Endometrial microvascular endothelial cells (primary cell): ENCODE data around the gene GUCY1A2. TPM values are rescaled to one million over a fixed set of nuclear protein-coding genes. Genes with fewer than 3 reads are reported as not detected.
"Not testable (repeated sequence)": the region's sequence is repeated elsewhere in the genome, so short reads cannot be mapped to it uniquely, and the experiment has no call there.

Experiments
- in situ Hi-C: cut with HindIII; loops from 2 replicates; pipeline ENCODE4 v1.10.0; 2017; ENCODE audit warnings: low sequenced_read_pairs, low pct_unique_long_range_greater_than_20kb; ENCODE audit errors: inconsistent ontology term
- total RNA-seq: library from RNA; depleted of rRNA; stranded (reverse); fragments of >200 nt; gene quantifications from one replicate; pipeline ENCODE4 v1.2.3, GENCODE V29; 2015; ENCODE audit errors: inconsistent ontology term

Gene GUCY1A2
- total RNA-seq, 1 donor from 2014 or later, result 0.28 TPM

DNA sequence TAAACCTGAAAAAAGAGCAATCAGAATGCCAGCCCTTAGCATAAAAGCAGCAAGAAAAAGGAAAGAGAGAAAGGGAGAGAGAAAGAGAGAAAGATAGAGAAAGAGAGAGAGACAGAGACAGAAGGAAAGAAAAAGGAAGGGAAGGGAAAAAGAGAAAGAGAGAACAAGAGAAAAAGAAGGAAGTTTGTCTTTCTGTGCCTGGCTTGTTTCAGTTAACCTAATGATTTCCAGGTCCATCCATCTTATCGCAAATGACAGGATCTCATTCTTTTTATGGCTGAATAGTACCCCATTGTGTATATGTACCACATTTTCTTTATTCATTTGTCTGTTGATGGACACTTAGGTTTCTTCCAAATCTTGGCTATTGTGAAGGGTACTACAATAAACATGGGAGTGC, 230.8 kb downstream of the GUCY1A2 start:
- in situ Hi-C loops, result no loop called here

DNA sequence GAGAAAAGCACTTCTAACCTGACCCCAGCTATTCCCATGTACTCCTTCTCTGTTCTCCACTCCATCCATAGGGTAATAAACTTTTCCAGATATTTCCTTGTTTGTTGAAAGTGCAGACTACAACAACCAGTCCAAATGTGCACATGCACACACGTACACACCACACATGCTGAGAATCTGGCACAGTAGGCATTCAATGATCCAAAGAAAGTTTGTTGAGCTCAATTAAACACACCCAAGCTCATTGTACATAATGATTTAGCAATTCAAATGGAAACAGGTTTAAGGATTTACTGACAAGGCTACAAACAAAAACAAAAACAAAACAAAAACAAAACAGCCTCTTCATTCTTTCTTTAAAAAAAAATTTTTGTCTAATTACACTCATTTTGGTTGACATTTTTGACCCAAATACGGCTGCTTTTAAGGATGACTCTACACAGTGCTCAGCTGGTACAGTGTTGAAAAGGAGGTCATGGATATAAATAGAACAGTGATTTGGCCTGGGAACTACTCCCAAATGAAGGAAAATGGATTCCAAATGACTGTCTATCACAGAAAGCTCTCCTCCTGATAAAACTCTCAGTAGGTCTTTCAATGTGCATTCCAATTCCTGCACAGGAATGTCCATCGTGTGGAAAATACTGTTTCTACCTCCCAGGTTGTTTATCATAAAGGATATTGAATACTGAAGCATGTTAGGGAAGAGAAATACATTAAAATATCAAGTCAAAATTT, 232.2 kb downstream of the GUCY1A2 start:
- in situ Hi-C loops, result no loop called here

DNA sequence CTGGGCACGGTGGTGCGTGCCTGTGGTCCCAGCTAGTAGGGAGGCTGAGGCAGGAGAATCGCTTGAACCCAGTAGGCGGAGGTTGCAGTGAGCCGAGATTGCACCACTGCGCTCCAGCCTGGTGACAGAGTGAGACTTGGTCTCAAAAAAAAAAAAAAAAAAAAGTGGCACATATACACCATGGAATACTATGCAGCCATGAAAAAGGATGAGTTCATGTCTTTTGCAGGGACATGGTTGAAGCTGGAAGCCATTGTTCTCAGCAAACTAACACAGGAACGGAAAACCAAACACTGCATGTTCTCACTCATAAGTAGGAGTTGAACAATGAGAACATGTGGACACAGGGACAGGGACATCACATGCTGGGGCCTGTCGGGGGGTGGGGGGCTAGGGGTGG, 241.0 kb downstream of the GUCY1A2 start:
- in situ Hi-C loops, result not testable (repeated sequence)

DNA sequence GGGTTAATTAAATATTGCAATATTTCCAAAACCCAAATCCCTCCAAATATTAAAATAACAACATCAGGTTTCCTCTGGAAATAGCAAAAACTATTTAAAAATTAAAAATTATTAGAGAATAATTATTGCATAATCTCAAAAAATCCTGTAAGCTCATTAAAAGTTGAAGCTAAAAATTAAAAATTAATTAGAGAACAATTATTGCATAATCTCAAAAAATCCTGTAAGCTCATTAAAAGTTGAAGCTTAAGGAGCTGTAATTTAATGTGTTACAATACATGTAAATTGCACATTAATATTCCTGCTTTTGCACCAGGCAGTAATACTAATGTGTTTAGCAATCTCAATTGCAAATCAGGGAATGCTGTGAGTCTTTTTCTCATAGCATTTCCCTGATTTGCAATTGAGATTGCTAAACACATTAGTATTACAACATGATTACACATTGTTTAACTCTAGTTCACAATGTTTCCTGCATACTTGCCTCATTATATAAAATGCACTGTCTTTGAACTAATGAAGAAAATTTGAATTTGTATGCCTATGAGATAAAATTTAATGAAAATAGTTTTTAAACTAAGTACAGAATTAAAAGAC, 247.7 kb downstream of the GUCY1A2 start:
- in situ Hi-C loops, result no loop called here

DNA sequence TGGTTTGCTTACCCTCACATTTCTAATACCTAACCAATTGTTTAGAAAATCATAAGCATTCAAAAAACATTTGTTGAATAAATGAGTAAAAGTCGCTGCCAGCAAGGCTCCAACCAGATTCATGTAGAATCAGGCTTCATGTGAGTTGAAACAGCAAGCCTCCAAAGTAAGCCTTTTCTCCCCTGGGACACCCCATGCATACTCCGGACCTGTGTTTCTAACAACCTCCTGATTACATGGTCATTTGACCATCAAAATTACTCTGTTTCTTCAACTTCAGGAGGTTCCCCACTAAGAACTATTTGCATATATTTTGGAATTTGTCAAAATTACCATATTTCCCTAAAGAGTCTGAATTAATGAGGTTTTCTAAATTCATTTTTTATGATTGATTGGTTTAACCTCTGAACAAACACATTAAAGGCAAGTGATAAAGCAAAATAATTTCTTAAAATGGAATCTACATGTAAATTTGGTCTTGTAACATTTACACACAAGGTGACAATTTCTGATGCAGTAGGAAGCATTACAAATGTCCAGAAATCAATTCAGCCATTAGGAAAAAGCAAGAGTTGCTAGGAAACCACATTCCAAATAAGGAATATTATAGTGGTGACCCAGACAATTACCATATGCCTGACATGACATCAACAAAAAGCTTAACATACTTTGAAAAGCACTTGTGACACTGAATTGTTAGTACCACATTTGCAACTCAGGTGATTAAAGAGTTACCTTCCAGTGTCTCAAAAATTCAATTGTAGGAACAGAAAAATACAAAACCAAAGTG, 252.6 kb downstream of the GUCY1A2 start:
- in situ Hi-C loops, result no loop called here

DNA sequence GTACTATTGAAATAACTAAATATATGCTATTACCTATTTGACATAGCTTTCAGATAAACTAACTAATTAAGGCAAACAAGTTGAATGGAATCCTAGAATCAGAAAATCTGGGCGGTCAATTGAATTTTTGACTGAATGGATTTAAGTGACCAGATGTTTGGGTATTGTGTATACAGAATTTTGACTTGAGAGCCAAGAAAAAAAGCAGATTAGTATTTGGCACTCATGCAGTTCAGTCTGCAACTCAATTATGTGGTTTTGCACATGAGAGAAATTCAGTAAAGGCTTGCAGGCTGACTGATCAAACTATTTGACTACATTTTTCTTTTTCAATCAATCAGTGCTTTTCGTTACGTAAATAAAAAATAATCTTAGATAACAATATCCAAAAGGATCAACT, 254.8 kb downstream of the GUCY1A2 start:
- in situ Hi-C loops, result no loop called here

DNA sequence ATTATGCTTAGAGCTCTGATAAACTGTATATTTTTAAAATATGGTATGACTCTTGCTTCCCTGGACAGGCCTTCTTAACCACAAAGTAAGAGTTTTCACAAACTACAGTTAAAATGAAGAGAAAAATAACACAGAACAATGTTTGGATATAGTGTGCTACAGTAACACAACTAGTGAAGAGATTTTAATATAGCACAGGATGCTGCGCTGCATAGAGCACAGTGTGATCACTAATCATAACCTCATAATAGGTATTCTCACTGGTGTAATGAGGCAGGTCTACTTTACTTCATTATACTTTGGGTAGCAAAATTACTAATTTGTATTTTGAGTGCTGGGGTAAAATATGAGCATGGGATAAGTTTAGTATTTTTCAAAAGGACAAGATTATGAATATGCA, 256.5 kb downstream of the GUCY1A2 start:
- in situ Hi-C loops, result no loop called here

DNA sequence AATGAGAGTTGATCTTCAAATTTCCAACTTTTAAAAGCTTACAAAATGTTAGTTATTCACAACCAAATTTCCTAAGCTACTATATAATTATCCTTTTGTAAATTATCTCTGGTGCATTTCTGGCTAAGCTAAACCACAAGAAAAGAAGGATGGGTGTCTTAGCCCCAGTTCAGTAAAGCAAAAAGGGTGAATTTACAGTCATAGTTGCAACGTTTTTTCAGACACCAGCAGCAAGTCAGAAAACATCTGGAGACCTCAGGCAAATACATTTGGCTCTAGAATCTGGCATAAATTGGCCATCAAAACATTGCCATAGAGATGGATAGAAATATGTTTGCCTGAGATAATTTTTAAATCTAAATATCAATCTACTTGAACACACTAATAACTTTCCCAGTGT, 257.0 kb downstream of the GUCY1A2 start:
- in situ Hi-C loops, result no loop called here

DNA sequence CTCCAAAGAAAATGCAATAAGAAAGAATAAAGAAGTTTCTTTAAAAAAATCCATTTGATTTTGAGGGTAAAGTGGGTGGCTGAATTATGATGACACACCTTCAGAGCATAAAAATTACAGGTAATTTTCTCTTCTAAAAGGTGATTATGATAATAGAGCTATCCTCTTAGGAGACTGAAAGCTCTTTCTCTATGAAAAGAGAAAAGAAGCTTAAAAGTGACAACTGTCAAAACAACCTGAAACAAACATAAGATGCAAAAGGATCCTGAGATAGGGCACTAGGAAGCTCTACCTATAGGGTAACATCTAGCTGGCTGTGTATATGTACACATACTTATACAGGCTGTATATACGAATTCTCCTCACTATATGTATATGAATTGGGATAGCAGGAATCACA, 270.2 kb downstream of the GUCY1A2 start:
- in situ Hi-C loops, result no loop called here

DNA sequence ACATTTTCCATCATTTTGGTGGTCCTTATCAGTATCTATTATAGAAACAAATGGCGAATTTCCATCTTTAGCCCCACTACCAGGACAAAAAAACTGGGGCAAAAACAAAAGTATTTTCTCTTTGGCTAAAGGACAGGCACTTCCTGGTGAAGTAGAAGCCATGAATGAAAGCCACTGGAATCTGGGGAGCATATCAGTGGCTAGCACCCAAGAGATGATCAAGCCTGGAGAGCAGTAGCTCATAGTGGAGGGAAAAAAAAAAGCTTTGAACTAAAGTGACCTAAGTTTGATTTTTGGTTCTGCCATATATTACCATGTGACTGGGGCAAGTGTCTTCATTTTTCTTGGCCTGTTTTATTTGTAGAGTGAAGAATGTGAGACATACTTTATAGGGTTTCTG, 272.3 kb downstream of the GUCY1A2 start:
- in situ Hi-C loops, result no loop called here

DNA sequence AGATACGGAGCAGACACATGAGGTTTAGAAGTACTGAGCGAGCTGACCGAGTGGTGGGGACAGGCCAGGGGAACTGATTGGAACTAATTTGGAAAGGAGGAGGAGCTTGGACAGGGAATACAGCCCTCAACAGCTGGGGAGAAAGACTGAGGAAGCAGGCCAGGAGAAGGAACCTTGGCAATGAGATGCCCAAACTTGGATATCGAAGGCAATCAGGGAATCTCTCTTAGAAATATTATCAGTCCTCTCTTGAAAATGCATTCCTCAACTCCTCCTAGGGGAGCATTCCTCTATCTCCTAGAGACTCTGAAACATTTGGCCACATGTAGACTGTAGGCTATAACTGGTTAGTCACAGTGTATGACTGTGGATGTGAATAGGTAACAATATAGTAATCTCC, 284.6 kb downstream of the GUCY1A2 start:
- in situ Hi-C loops, result no loop called here

DNA sequence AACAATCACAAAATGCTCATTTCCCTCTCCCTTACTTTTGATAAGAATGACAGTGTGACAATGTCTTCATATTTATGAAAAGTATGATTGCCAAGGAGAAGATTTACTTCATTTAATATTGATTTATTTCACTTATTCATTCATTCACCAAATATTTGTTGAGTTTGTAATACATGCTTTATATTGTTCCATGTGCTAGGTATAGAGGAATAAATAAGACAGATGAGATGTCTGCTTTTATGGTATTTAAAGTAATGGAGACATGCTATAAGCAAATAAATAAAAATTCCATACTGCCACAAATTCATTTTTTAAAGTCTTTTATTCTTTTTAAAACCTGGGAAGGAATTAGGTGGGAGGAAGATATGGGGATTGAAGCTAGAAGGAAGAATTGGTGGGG, 289.4 kb downstream of the GUCY1A2 start:
- in situ Hi-C loops, result no loop called here

DNA sequence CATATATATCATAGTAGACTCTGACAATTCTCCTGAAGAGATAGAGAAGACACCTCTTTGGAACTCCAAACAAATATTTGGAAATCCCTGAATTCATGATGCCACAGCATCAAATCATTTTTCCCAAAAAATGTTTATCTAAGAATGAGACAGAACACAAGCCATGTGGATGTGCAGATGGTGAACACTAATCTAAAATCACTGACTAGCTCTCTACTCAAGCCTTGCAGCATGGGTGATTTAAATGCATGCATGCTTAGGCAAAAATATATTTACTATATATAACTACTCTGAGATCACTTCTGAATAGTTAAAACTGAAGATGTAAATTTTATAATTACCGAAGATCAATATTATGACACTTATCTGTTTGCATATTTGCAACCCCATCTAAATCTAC, 289.9 kb downstream of the GUCY1A2 start:
- in situ Hi-C loops, result no loop called here

DNA sequence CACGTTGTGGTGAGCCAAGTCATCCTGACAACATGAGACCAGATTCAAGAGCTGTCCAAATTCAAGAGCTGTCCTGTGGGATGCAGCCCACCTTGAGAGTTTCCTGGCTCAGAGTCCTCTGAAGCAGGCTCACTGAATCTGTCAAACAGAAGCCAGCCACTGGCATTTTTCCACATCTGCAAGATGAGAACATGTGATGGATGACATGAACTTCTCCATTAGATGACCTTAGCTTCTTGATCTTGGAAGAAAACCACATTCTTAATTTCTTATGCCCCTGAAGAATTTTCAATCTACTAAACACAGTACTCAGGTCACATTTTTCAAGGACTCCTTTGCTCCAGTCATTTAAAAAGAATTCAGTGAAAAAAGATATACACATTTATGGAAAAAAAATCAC, 291.0 kb downstream of the GUCY1A2 start:
- in situ Hi-C loops, result no loop called here

DNA sequence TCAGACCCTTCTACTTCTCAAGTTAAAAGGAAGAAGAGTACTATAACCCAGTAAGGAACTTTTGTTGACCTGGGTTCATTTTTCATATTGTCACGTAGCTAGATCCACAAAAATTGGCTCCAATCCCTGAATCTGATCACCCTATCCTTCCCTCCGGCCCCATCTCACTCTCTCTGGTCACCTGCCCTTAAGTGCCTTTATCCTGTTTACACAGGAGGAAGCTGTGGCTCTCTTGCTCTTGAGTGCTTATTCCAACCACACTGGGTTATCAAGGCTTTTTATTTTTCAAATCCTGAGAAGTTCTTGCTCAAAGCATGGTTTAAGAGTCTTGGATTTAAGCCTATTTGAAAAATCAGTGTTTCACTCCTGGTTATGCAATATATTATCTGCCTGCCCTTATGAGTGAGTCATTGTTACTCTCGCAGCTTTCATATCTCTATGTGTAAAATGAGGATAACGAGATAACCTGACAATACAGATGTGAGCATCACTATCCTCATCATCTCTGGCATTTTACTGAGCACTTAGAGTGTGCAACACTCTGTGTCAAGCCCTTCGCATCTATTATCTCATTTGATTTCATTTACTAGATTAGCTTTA, 293.9 kb downstream of the GUCY1A2 start:
- in situ Hi-C loops, result no loop called here

DNA sequence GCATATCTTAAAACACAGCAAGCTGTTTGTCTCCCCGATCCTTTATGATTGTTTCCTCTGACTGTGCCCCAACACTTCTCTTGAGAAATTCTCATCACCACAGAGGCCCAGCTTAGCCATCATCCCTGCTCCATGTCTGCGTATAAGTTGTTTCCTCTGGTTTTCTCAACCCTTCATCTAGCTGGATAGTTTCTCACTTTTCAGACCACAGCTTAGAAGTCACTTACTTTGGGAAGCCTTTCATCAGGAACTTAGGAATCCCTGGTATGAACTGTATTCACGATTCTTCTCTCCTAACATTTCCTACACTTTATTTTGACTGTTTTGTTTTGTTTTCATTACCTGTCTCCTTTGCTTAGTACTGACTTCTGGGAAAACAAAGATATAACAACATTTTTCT, 295.2 kb downstream of the GUCY1A2 start:
- in situ Hi-C loops, result no loop called here

DNA sequence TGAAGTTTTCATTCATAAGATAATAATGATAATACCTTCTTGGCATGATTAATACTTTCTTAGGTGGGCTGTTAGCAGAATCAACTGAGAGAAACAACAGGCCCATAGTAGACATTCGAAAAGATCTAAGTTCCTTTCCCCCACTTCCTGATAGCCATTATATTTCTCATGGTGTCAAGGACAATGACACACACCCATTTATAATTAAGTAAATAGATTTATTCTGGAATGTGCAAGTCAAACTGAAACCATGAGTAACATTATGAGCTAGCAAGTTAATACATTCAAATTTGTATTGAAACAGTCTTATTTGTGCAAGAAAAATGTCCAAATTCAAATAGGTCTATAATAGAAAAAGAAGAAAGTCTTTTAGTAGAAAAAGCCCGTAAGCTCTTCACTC, 301.1 kb downstream of the GUCY1A2 start:
- in situ Hi-C loops, result no loop called here

DNA sequence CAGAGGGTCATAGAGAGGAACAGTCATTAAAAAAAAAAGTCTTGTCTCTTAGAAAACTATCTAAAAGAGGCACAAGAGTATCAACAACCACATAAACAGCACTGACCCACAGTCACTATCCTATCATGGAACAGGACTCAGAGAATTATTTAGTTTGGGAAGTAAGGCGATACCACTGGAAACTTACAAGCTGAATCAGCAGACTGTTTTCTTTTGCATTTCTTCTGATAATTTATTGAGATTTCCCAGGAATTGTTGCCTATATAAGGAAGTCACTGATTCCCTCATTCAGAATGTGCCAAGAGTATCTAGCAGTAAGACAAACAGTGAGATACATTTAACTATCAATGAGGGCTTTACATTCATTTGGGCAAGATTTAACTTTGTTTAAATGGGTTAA, 304.1 kb downstream of the GUCY1A2 start:
- in situ Hi-C loops, result no loop called here

DNA sequence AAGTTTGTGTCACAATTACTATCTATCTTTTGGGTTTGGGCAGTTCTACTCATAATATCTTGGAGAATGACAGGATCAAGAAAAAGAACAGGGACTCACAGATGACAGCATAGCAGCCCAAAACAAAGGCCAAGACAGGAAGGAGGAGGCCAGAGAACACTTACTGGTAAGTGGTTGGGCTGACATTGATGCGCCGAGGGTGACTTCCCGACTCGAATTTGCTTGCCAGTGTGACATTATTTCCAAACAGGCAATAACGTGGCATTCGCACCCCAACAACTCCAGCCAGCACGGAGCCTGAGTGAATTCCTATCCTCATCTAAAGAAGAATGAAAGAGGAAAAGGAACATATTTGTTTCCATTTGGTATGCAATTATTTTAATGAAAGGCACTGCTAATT, 309.9 kb downstream of the GUCY1A2 start:
- in situ Hi-C loops, result no loop called here

DNA sequence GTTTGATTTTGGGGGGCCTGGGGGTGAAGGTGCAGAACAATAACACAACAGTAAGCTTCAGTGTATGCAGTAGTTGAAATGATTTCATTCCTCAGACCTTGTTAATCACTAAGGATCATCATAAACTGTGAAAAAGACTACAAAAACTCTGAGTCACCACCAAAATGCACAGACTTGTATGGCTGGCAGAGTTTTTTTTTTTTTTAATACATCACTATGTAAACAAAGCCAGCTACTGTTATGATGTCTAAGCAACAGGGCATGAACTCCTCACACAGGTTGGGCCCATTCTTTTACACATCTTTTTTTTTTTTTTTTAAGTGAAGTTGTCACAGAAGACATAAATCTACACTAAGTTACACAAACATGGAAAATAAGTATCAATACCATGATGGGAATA, 311.9 kb downstream of the GUCY1A2 start:
- in situ Hi-C loops, result no loop called here
